ENCODE data around the gene PPP1R9B. TPM values are rescaled to one million over a fixed set of nuclear protein-coding genes. Genes with fewer than 3 reads are reported as not detected.

The PPP1R9B gene
- total and polyA plus RNA-seq, 2 donors (not counting 1 experiment from before 2014, with no cell fraction given): 80.7 to 220 TPM

DNA sequence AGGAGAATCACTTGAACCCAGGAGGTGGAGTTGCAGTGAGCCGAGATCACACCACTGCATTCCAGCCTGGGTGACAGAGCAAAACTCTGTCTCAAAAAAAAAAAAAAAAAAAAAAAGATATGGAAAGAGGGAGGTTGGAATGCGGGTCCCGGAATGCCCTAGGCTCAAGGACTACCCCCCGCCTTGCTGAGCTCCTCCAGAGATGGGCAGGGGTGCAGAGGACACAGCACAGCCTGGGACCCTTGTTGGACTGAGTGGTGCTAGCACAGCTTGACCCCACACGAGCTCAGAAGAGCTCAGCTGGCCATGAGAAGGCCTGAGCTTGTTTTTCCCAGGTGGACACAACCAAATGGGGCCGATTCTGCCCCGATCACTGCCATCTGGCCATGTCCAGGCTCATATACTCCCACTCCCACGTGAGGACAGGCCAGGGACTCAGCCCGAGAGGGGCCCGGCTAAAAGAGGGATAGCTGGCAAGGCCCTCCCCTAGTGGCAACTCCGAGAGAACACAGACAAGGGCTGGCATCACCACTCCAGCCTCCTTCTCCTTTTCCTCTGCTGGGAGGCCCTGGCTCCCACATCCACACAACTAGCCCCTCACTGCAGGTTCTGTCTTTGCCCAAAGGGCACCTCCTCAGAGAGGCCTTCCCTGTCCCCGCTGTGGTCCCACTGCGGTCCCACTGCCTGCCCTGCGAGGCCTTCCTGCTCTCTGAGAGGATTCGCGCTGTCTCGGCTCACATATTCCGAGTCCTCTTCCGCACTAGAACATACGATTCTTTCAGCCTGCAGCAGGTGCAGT is 26.3 kb upstream of the PPP1R9B start:
- DNase-seq (no peak), ATAC-seq (ENCODE audit: low read depth) (no peak)
- H4K20me1 ChIP-seq (ENCODE audit: control insufficient read depth, insufficient read depth, low read length, poor library complexity, severe bottlenecking): no peaks in the 10 kb centered on the region
- H3K4me3 Mint-ChIP-seq: no peak overlapping the region
- no peak overlapping the region for H3K4me2 ChIP-seq (replicated peaks; ENCODE audit: low read depth, low read length, poor library complexity, severe bottlenecking)
- H3K79me2 ChIP-seq (ENCODE audit: control insufficient read depth, insufficient read depth, low read length): no peaks in the 10 kb centered on the region
- no peaks in the 10 kb centered on the region for H3K27me3 ChIP-seq (replicated peaks in 1 of 4; ENCODE audit: control extremely low read depth in 1 of 4, control insufficient read depth in 3 of 4, insufficient read depth in 4 of 4, low read length in 3 of 4)
- H3K9me3 ChIP-seq (ENCODE audit: control extremely low read depth in 1 of 3, control insufficient read depth in 2 of 3, insufficient read depth in 1 of 3, low read length in 2 of 3): no peaks in the 10 kb centered on the region
- no peak overlapping the region for H3K27ac ChIP-seq (ENCODE audit: low read length in 2 of 2)
- ChIA-PET POLR2A (interaction anchor here (0.7 kb wide), 1 partner anchor 402 kb away, joined by 8 read pairs; no protein-coding TSS in a partner anchor), CTCF (interaction anchor here (2.2 to 3.8 kb wide), 8 partner anchors 7 to 83 kb away, joined by 8 to 27 read pairs (median 18); partner anchors contain the start of gene COL1A1)
- no peaks in the 10 kb centered on the region for H3K27me3 Mint-ChIP-seq
- no peak overlapping the region for H3K9ac ChIP-seq (ENCODE audit: low read length)
- peaks cover 5 to 12% of the 10 kb centered on the region in 2 donors for H3K4me1 ChIP-seq (ENCODE audit: control insufficient read depth in 2 of 2, insufficient read depth in 2 of 2, low read length in 2 of 2)
- WGBS (ENCODE audit: insufficient coverage): 95% methylated on average over 19 of the region's 20 CpGs
- TF ChIP-seq EZH2 (IDR thresholded peaks at IDR 0.05; ENCODE audit: borderline replicate concordance, insufficient read depth, low read depth, low read length, poor library complexity, severe bottlenecking): no peak
- TF ChIP-seq, protein P1, sequence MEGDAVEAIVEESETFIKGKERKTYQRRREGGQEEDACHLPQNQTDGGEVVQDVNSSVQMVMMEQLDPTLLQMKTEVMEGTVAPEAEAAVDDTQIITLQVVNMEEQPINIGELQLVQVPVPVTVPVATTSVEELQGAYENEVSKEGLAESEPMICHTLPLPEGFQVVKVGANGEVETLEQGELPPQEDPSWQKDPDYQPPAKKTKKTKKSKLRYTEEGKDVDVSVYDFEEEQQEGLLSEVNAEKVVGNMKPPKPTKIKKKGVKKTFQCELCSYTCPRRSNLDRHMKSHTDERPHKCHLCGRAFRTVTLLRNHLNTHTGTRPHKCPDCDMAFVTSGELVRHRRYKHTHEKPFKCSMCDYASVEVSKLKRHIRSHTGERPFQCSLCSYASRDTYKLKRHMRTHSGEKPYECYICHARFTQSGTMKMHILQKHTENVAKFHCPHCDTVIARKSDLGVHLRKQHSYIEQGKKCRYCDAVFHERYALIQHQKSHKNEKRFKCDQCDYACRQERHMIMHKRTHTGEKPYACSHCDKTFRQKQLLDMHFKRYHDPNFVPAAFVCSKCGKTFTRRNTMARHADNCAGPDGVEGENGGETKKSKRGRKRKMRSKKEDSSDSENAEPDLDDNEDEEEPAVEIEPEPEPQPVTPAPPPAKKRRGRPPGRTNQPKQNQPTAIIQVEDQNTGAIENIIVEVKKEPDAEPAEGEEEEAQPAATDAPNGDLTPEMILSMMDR (IDR thresholded peaks at IDR 0.05): no peak
- H3K4me1 Mint-ChIP-seq: peaks cover 11% of the 10 kb centered on the region
- no peaks in the 10 kb centered on the region for H3K9me3 Mint-ChIP-seq (ENCODE audit: insufficient read depth)
- no peak overlapping the region for H3K27ac Mint-ChIP-seq
- intact Hi-C loops (cut with micrococcal nuclease): no loop called here
- H3K36me3 ChIP-seq (replicated peaks in 1 of 2; ENCODE audit: control extremely low read depth in 1 of 2, control insufficient read depth in 1 of 2, extremely low read depth in 1 of 2, insufficient read depth in 2 of 2, low read length in 1 of 2): no peaks in the 10 kb centered on the region
- H3K4me3 ChIP-seq (ENCODE audit: control extremely low read depth in 1 of 5, extremely low read depth in 1 of 5, insufficient read depth in 1 of 5, low read depth in 2 of 5, low read length in 4 of 5): no peak overlapping the region
- H2AFZ ChIP-seq (ENCODE audit: insufficient read depth, low read depth, low read length, poor library complexity, severe bottlenecking): no peak overlapping the region
